ENCODE measurements around the gene KCNB1.

The KCNB1 gene

DNA sequence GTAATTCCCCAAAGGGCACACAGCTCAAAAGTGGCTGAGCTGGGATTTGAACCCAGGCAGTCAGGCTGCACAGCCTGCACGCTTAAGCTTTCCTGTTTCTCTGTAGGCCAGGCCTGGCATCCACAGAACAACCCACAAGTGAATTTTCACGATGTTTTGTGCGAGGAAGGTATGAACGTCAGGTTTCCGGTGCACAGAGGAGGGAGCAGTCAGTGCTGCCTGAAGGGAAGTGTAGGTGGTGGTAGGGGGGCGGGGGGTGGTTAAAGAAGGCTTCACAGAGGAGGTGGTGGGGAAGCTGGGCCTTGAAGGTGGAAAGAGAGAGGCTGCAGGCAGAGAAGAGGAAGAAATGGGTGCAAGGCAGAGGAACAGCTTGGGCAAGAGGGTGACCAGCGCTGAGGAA lies 14.1 kb downstream of the KCNB1 start:
- DNase-seq: no peak

DNA sequence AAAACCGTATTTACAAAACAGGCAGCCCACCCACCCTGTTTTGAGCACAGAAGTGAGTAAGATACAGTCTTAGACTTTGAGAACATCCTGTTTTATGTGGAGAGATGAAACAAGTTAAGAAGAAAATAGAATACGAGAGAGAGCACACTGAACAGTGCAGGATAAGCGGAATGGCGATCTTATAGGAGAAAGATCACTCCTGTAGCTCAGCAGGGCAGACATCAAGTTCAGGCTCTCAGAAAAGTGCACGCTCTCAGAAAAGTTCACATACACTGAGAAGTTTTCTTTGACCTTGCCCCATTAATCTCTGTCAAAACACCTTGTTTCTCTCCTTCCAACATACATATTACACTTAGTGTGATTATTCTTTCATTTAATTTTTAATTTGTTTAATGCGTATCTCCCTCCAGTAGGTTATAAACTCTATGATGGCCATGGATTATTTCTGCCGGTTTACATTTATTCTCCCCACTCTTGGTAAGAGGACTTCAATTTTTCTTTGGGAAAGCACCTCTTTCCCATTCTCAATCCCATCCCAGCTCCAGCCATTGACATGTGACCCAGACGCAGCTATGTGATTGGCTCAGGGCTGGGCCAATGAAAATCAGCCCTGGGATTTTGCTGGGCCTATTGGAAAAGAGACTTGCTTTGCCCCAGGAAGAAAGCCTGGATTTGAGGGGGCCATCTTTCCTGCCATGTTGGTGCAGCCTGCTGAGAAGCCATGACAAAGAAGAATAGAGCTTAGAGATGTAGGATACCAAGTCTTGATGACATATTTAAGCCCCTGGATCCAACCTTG lies 16.2 kb downstream of the KCNB1 start:
- no peak for DNase-seq

GRCh38 chr20:49464556-49464955 lies 17.9 kb downstream of the KCNB1 start:
- no peak for DNase-seq

DNA sequence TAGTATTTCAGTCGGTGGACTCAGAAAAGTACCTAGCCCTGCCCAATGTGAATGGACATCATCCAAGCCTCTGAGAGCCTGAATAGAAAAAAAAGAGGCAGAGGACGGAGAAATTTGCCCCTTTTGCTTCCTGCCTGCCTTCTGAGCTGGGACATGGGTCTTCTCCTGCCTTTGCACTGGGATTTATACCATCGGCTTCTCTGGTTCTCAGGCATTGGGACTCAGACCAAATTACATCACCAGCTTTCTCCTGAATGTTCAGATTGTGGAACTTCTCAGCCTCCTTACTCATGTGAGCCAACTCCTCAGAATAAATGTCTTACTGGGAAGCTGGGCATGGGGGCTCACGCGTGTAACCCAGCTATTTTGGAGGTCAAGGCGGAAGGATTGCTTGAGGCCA lies 19.8 kb downstream of the KCNB1 start:
- no peak for DNase-seq

DNA sequence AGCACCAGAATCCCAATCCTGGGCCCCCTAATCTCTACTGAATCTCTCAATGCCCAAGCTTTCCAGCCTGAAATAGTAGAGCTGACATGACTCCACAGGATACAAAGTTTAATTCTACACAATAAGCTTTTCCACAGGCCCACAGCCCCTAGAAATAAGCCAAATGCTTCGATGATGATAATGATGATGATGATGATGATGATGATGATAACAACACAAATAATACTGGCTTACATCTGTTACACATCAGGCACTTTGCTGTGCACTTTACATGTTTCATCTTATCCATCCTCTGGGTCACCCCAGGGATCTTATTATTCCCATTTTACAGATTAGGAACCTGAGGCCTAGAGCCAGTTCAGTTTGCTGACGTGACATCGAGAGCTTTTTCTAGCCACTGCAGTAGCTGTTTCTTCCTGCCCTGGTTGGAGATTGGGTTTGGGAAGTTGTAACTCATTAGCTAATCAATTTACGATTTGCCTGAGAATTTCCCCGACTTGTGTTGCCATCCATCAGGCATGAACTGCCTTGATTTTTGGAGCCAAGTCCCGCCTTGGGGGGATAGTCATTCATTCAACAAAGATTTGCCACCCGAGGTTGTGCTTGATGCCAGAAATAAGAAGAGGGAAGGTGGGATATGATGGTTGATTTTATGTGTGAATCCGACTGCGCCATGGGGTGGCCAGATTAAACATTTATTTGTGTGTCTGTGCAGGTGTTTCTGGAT lies 20.4 kb downstream of the KCNB1 start:
- DNase-seq: no peak

- DNase-seq: no peak
Measured at GRCh38 chr20:49460916-49461315, 21.6 kb downstream of the KCNB1 start.

- DNase-seq: no peak
Measured at GRCh38 chr20:49460131-49460530, 22.3 kb downstream of the KCNB1 start.

- no peak for DNase-seq
Measured at GRCh38 chr20:49459684-49460083, 22.8 kb downstream of the KCNB1 start.

DNA sequence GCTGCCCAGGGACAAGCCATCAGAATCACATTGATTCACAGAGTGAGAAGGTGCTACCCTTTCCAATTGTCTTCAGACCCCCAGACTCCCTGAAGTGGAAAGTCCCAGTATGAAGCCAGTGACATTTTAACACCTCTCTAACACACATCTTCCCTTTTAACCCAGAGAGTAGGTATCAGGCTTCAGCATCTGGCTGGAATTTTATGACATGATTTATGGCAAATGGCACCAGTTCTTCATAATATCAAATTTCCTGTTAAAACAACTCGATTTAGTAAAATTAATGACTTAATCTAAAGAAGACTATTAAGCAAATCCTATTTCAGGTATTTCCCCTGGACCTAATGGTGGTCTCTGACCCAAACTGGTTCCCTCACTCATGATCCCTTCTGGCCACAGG lies 25.0 kb downstream of the KCNB1 start:
- DNase-seq: no peak

GRCh38 chr20:49456646-49457045 lies 25.8 kb downstream of the KCNB1 start:
- DNase-seq: no peak

GRCh38 chr20:49455691-49456090 lies 26.8 kb downstream of the KCNB1 start:
- DNase-seq: no peak

GRCh38 chr20:49452011-49452482 lies 30.4 kb downstream of the KCNB1 start:
- no peak for DNase-seq

DNA sequence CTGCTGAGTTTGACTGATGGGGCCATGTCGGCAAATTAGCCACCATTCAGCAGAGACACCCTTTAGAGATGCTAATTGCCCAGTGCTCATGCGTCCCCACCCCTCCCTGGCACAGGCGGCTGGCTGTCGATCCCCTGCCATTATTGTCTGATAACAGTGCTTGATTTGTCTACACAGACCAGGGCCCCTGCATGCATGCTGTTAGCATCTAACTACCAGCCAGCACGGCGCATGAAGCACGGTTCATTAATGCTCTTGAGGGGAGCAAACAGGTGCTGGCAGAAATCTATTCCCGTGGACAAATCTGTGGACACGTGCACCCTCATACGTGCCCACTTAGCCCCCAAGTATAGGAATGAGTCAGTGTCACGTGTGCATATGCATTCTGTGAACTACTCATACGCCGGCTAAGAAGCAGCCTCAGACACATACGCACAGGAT lies 32.2 kb downstream of the KCNB1 start:
- no peak for DNase-seq

- DNase-seq: no peak
Measured at GRCh38 chr20:49448917-49449316, 33.6 kb downstream of the KCNB1 start.

- DNase-seq: no peak
Measured at GRCh38 chr20:49447946-49448809, 34.3 kb downstream of the KCNB1 start.

GRCh38 chr20:49447364-49447763 lies 35.1 kb downstream of the KCNB1 start:
- no peak for DNase-seq

DNA sequence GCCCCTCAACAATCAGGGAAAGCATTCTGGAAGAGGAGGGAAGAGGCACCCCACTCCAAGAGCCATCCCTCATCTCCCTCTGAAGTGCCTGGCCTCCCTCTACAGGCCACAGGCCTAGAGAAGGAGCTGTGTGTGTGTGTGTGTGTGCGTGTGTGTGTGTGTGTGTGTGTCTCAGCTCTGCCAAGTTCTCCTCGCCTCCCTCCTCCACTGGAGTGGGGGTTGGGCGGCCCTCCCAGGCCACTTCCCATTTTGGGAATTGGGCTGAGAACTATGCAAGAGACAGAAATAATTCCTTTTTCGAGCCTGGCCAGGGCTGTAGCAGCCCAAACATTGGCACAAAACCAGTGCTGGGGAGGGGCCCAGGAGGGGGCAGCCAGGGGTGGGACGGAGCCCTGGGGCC lies 35.7 kb downstream of the KCNB1 start:
- DNase-seq: no peak

- DNase-seq: no peak
Measured at GRCh38 chr20:49446080-49446479, 36.4 kb downstream of the KCNB1 start.

- no peak for DNase-seq
Measured at GRCh38 chr20:49445176-49445575, 37.3 kb downstream of the KCNB1 start.

- no peak for DNase-seq
Measured at GRCh38 chr20:49444553-49444990, 37.9 kb downstream of the KCNB1 start.

DNA sequence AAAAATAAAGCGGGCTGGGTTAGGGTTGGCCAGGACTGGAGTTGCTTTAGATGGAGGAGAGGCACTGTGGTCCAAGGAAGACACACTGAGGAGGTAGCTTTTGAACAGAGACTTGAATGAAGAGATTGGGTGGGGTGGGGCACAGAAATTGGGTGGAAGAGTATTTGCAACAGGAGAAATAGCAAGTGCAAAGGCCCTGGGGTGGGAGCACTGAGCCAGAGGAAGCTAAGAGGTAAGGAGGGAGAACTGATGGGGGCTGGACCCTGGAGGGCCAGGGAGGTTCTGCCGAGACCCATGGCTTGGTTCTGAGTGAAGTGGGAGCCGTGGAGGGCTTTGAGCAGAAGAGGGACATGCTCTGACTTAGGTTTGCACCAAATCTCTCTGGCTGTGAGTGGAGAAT lies 45.4 kb downstream of the KCNB1 start:
- DNase-seq: no peak

GRCh38 chr20:49435639-49436038 lies 46.8 kb downstream of the KCNB1 start:
- DNase-seq: no peak

GRCh38 chr20:49433333-49433732 lies 49.1 kb downstream of the KCNB1 start:
- no peak for DNase-seq

Data from CD4-positive, alpha-beta T cell treated with Interleukin-1 beta for 1 hour (primary cell).